ENCODE data around the gene KCNH5.

Gene KCNH5

GRCh38 chr14:62957562-62957961, 87.7 kb downstream of the KCNH5 start:
- H3K4me3 ChIP-seq (ENCODE audit: low read depth, low read length), result no peak overlapping the region
- DNase-seq (ENCODE audit: low read depth, low spot score), result peak; percentile 96
- no peak for TF ChIP-seq CTCF (IDR thresholded peaks at IDR 0.05; ENCODE audit: low read depth, low read length)
- in situ Hi-C loops (cut with HindIII; ENCODE audit: low sequenced_read_pairs), result no loop called here

- H3K4me3 ChIP-seq (ENCODE audit: low read depth, low read length), result no peak overlapping the region
- DNase-seq (ENCODE audit: low read depth, low spot score), result no peak
- in situ Hi-C loops (cut with HindIII; ENCODE audit: low sequenced_read_pairs), result no loop called here
- no peak for TF ChIP-seq CTCF (IDR thresholded peaks at IDR 0.05; ENCODE audit: low read depth, low read length)
Measured at GRCh38 chr14:62956413-62956812, 88.8 kb downstream of the KCNH5 start.

- DNase-seq (ENCODE audit: low read depth, low spot score), result no peak
- TF ChIP-seq CTCF (IDR thresholded peaks at IDR 0.05; ENCODE audit: low read depth, low read length), result no peak
- in situ Hi-C loops (cut with HindIII; ENCODE audit: low sequenced_read_pairs), result no loop called here
- no peak overlapping the region for H3K4me3 ChIP-seq (ENCODE audit: low read depth, low read length)
Measured at GRCh38 chr14:62954165-62954564, 91.1 kb downstream of the KCNH5 start.

GRCh38 chr14:62952226-62952625, 93.0 kb downstream of the KCNH5 start:
- in situ Hi-C loops (cut with HindIII; ENCODE audit: low sequenced_read_pairs), result no loop called here
- no peak for DNase-seq (ENCODE audit: low read depth, low spot score)
- no peak overlapping the region for H3K4me3 ChIP-seq (ENCODE audit: low read depth, low read length)
- no peak for TF ChIP-seq CTCF (IDR thresholded peaks at IDR 0.05; ENCODE audit: low read depth, low read length)

- no peak overlapping the region for H3K4me3 ChIP-seq (ENCODE audit: low read depth, low read length)
- no peak for TF ChIP-seq CTCF (IDR thresholded peaks at IDR 0.05; ENCODE audit: low read depth, low read length)
- no peak for DNase-seq (ENCODE audit: low read depth, low spot score)
- in situ Hi-C loops (cut with HindIII; ENCODE audit: low sequenced_read_pairs), result no loop called here
Measured at GRCh38 chr14:62947301-62947700, 98.0 kb downstream of the KCNH5 start.

GRCh38 chr14:62946221-62946620, 99.0 kb downstream of the KCNH5 start:
- in situ Hi-C loops (cut with HindIII; ENCODE audit: low sequenced_read_pairs), result no loop called here
- DNase-seq (ENCODE audit: low read depth, low spot score), result no peak
- no peak overlapping the region for H3K4me3 ChIP-seq (ENCODE audit: low read depth, low read length)
- TF ChIP-seq CTCF (IDR thresholded peaks at IDR 0.05; ENCODE audit: low read depth, low read length), result no peak

GRCh38 chr14:62943202-62943601, 102.1 kb downstream of the KCNH5 start:
- peak; percentile 10 for DNase-seq (ENCODE audit: low read depth, low spot score)
- no peak overlapping the region for H3K4me3 ChIP-seq (ENCODE audit: low read depth, low read length)
- TF ChIP-seq CTCF (IDR thresholded peaks at IDR 0.05; ENCODE audit: low read depth, low read length), result no peak
- in situ Hi-C loops (cut with HindIII; ENCODE audit: low sequenced_read_pairs), result no loop called here

Data from astrocyte of the spinal cord (primary cell).